SIG-M5 (cell line): Measurements from ENCODE around the gene TMEM245.

Source experiments
- DNase-seq: peaks from one replicate; lab custom pipeline; 2025; lab: John Stamatoyannopoulos, UW

The TMEM245 gene

DNA sequence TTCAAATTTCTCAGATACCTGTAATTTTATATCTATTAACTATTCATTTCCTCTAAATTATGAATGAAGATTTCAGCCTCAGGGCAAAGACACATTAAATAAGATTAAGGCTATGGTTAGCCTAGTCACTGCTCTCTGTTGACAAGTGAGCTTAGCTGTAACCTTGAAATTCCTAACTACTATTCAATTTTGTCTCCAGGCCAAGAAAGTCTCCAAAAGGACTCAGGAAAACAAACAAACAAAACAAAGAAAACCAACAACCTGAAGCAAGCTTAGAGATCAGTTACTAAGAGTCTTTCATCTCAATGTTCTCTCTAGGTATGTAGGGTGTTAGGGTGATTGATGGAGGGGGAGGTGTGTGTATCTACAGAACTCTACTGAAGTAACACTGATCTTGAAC, 96.9 kb downstream of the TMEM245 start:
- DNase-seq, result no peak

DNA sequence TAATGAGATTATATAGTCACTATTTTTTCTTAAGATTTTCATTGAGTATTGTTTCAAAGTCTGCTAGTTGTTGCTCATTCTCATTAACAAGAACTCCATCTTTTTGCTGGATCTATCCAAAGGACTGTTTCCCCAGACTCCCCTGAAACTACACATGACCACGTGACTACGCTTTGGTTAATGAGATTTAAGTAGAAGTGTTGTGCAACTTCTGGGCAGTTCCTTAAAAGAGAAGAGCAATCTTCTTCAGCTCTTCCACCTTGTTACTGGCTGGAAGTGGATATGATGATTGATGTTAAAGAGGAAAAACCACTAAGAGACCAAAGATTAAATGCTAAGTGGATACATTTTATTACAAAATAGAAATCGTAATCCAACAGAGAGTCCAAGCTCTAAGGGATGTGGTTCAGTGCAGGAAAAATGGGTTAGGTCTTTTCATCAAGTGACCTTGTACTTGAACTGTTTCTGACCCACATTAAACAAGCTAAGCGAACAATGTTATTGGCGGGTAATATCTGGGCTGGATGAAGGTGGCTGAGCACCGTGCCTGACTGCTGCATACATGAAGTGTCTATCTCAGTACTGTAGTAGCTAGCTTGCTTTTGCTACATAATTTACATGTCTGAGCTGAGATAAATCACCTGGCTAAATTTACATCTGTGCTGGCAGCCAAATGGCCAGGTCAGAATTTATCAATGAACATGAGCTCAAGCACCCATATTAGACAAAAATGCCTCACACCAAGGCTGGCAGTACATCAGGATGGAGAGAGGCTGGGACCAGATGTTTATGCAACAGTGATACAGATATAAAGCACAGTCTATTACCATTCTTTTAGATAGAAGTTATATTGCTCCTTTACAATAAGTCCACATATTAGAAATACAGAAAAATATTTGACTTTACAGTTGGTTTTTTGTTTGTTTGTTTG, 98.9 kb downstream of the TMEM245 start:
- DNase-seq, result no peak

DNA sequence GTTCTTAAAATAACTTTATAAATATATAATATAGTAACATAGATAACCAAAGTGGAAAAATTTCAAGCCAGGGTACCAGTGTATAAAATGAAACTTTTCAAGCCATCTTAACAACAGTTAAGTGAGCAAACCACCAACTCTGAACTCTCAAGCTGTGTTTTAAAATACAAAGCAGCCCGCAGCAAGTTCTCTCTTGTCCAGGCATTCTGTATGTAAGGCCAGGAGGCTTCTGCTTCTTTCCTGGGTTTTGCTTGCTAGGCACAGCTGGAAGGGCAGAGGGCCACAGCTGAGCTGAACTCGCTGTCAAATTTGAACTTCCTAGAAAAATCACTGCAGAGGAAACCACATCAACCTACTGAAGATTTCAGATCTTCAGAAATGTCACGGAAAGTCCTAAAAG, 99.6 kb downstream of the TMEM245 start:
- no peak for DNase-seq

- DNase-seq, result no peak
Measured at GRCh38 chr9:109019420-109019819, 100.3 kb downstream of the TMEM245 start.

DNA sequence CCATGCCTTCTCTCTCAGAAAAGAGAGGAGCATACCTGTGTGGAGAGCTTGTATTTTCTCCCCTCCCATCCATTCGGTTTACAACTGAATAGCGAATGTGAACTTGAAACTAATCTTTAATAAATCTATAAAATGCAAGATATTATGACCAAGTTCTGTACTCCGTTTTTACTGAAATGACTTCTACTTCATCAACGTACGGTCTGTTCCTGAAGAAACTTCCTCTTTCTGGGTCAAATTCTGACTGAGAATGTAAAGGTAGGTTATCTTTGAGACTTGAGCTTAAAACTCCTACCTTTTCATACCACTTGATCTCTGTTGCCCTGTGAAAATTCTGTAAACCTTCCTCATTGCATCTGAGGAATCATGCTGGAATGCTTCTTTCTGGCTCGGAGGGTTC, 102.3 kb downstream of the TMEM245 start:
- DNase-seq, result no peak

GRCh38 chr9:109017061-109017460, 102.7 kb downstream of the TMEM245 start:
- DNase-seq, result no peak

DNA sequence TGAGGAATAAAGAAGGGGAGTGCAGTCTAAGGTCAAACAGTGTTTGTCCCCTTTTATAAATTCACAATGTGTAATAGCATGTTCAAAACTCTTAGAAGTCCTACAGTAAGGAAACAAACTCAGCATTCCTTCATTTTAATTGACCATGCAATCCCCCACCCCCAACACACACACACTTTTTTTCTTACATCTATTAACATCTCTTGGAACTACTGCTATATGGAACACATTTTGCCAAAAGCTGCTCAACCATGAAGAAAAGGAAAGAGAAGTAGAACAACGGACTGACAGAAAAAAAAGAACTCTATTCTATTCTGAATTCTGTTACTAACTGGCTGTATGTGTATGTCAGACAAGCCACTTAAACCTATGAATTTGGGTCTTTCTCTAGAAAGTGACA, 103.6 kb downstream of the TMEM245 start:
- DNase-seq, result no peak

DNA sequence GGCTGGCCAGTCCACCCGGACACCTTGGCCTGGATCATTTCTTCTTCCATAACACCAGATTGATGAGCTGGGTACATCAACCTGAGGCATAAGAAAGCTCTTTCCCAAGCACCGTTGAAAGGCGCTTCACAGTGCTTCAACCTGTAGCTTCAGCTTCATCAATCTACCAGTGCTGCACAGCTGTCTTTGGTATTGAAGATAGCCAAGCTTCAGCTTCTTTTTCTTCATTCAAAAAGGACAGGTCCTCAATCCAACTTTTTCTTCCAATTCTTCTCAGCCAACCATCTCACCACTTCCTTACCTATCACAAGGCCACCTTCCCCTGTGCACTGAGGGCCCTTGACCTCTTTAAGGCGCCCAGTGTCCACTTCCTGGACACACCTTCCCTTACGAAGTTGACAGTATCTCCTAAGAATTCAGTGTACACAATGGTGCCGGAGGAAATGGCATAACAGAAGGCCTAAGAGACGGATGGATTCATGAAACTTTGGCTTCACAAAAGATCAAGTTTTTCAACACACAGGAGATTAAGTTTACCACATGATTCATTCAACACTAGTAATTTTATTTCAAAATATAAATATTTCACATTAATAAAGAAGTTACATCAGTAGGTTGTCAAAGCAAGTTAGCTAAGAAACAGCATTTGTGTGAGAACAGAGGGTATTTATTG, 105.0 kb downstream of the TMEM245 start:
- no peak for DNase-seq

- DNase-seq, result no peak
Measured at GRCh38 chr9:109013679-109014607, 105.8 kb downstream of the TMEM245 start.

GRCh38 chr9:109012876-109013678, 106.7 kb downstream of the TMEM245 start, which contains the start of gene CTNNAL1:
CTNNAL1 (minus strand) TSS chr9:109013499; CDS start chr9:109013442, 57 bp downstream.
- no peak for DNase-seq

GRCh38 chr9:109012009-109012875, 107.5 kb downstream of the TMEM245 start:
- DNase-seq, result no peak

DNA sequence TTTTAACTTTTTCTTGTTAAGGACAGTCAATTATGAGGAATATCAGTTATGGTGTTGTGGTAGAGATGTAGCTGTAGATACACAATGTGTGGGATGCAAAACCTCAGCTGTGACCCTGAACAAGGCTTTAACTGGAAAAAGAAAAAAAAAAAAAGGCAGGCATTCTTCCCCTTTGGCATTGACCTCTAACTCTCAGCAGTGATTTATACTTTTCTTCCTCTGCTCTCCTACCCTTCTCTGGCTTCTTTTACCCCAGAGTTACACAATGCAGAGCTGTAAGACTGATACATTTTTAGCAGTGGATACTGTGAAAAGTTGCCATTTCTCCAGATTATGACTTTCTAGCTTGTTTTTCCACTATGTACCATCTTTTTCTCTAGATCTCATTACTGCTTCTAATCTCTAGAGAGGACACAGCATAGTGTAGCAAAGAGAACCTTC, 108.5 kb downstream of the TMEM245 start:
- DNase-seq, result no peak

DNA sequence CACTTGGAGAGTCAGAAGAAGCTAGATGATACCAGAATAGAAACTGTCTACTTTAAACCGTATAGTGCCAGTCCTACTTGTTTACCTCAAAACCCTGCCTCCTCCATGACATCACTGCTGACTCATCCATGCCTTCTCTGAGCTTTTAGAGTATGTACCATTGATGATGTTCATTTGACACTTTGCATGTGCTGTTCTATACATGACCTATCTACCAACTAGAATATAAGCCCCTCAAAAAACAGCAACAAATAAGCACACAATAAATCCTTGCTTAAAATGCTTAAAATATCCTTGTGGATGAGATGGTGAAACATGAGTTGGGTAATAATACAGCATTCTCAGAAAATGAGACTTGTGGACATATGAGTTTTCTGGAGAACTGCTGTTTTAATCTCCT, 109.0 kb downstream of the TMEM245 start:
- DNase-seq, result no peak

- DNase-seq, result no peak
Measured at GRCh38 chr9:109005678-109006077, 114.1 kb downstream of the TMEM245 start.

DNA sequence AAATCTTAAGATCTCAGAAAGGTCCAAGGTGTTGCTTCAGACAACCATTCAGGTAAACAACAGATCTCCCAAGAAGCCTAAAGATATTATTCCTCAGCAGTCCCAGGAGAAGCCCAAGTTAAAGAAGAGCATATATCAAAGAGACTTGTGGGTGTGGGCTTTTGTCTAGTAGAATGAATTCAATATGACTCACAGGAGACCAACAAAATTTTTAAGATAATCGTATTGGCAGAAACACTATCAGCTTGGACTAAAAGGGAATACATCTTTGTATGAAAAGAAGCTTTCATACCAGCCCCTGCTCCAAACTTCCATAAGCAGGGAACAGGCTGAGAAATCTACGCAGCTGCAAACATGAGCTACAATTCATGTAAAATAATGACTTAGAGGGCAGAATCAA, 116.6 kb downstream of the TMEM245 start:
- DNase-seq, result no peak

DNA sequence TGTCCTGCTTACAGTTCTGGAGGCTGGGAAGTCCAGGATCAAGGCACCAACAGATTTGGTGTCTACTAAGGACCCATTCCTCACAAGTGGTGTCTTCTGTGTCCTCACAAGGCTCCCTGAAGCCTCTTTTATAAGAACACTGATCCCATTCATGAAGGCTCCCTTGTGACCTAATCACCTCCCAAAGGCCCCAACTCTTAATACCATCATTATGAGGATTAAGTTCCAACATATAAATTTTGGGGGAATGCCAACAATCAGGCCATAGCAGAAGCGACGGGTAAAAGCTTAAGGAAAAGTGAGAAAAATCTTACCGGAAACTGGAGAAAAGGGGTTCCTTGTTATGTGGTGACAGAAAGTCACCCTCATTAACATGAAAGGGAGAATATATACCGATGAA, 117.6 kb downstream of the TMEM245 start:
- DNase-seq, result no peak

DNA sequence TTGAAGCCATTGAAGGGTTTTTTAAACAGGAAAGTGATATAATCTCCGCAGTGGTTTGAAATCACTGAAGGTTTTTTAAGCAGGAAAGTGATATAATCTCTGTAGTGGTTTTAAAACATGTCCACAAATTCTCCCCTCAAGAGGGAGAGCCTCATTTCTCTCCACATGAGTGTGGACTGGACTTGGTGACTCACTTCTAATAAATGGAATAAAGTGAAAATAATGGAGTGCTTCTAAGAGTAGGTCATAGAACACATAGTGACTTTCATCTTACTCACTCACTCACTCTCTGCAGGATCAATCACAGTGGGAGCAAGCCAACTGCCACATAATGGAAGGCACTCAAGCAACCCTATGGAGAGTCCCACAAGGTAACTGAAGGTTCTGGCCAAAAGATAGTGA, 118.5 kb downstream of the TMEM245 start:
- DNase-seq, result no peak

- no peak for DNase-seq
Measured at GRCh38 chr9:108997112-108997511, 122.6 kb downstream of the TMEM245 start.

DNA sequence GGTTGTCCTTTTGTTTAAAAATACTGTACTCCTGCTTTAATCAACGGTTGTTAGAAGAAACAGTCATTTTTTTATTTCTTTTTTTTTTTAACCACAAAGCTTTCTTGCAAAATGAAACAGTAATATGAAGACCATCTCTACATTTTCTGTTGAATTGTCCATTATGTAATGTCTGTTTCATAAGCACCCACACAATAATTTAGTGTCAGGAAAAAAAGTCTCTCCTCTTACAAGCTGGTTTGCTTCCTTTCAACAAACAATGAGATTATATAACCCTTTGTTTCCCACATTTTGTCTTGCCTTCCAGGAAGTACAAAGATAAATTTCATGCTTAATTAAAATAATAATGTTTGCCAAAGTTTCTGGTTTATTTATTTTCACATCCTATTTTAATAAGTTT, 123.1 kb downstream of the TMEM245 start:
- DNase-seq, result no peak

DNA sequence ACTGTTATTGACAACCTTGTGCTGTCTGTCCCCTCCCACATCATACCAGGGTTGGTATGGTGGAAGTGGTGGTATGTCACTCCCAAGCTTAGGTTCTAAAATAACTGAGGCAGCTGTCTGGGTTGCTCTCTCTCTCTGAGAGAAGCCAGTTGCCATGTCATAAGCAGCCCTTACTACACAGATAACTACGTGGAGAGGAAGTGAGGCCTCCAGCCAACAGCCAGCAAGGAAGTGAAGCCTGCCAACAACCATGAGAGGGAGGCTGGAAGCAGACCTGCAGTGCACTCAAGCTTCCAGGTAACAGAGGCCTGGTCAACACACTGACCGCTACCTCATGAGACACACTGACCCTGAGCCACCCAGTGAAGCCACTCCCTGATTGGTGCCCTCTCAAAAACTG, 125.1 kb downstream of the TMEM245 start:
- peak; percentile 1 for DNase-seq
